Stomach (tissue), 9 donors: ENCODE results near the gene WDR19. TPM values are rescaled to one million over a fixed set of nuclear protein-coding genes. Genes with fewer than 3 reads are reported as not detected.

Experiments
- DNase-seq, 2 donors: peaks; one replicate each; pipeline versions ENCODE4 v3.0.0 to v3.0.0-alpha.2; 2013 to 2019
- H3K27ac ChIP-seq, 5 donors: fragments of 200-600 bp in 4 of 5; sonication (generic) in 4 of 5; one replicate each; pipeline ENCODE4 v1.5.1; 2013 to 2019; ENCODE audit warnings: mild to moderate bottlenecking in 1 of 5, moderate library complexity in 1 of 5
- H3K27me3 ChIP-seq, 3 donors: fragments of 200-600 bp; sonication (generic); one replicate each; pipeline ENCODE4 v1.5.1; 2017 to 2019; ENCODE audit warnings: mixed run types in 1 of 3
- H3K36me3 ChIP-seq, 4 donors: fragments of 200-600 bp; sonication (generic); 1 replicate in 3 of 4; 2 replicates in 1 of 4; pipeline ENCODE4 v1.5.1; 2016 to 2019
- H3K4me1 ChIP-seq, 4 donors: fragments of 200-600 bp; sonication (generic); one replicate each; pipeline ENCODE4 v1.5.1; 2016 to 2019
- H3K4me3 ChIP-seq, 4 donors: fragments of 200-600 bp; sonication (generic) in 3 of 4; one replicate each; pipeline ENCODE4 v1.5.1; 2016 to 2019; ENCODE audit warnings: mild to moderate bottlenecking in 1 of 4
- H3K9me3 ChIP-seq, 4 donors: fragments of 200-600 bp; sonication (generic); one replicate each; pipeline ENCODE4 v1.5.1; 2016 to 2019
- CTCF ChIP-seq, 7 experiments: fragments of 450-650 bp in 4 of 7; fragments of 200-600 bp in 3 of 7; sonication (generic) in 3 of 7; IDR thresholded peaks; one replicate each; pipeline ENCODE4 v1.5.1; 2016 to 2019; ENCODE audit warnings: antibody characterized with exemption in 7 of 7, control low read depth in 2 of 7, mild to moderate bottlenecking in 1 of 7
- EP300 ChIP-seq: sonication (generic); formaldehyde crosslinking; IDR thresholded peaks from one replicate; pipeline ENCODE4 v1.6.1; 2017; ENCODE audit warnings: antibody characterized with exemption
- POLR2A ChIP-seq, 4 donors: fragments of 450-650 bp; IDR thresholded peaks; one replicate each; pipeline ENCODE4 v1.6.1; 2016; ENCODE audit warnings: antibody characterized with exemption in 4 of 4, control low read depth in 2 of 4, mild to moderate bottlenecking in 1 of 4, moderate library complexity in 1 of 4
- POLR2AphosphoS5 ChIP-seq, 3 donors: sonication (generic); formaldehyde crosslinking; IDR thresholded peaks; one replicate each; pipeline ENCODE4 v1.6.1; 2016; ENCODE audit warnings: antibody characterized with exemption in 3 of 3
- WGBS, 5 donors: extraction: QIAGEN DNeasy Blood & Tissue Kit in 3 of 5; methylation state at CpG; one replicate each; pipeline versions ENCODE4 v1.1.5 to v1.1.7; 2013 to 2018; 5-methylcytosine and 5-hydroxymethylcytosine counted together
- intact Hi-C: fragments of 100-400 bp; cut with DNase I; formaldehyde crosslinking; loops from one replicate; pipeline ENCODE4 v1.15.1; 2023; ENCODE audit warnings: low total_unique reads
- polyA plus RNA-seq, 3 donors: library from polyadenylated mRNA; stranded (reverse); fragments of 200-250 nt; gene quantifications; one replicate each; pipeline ENCODE4 v1.2.3, GENCODE V29; 2013
- total RNA-seq, 5 donors: library from RNA; depleted of rRNA; stranded (reverse); fragments of >200 nt; gene quantifications; one replicate each; pipeline versions ENCODE4 v1.1.0 to v1.2.3, GENCODE V29; 2014 to 2016
- donor health status: healthy with polysubstance abuse.
- donor health status: Bipolar disorder and iron deficiency.
- donor health status: healthy.

WDR19 gene
- total and polyA plus RNA-seq, 8 donors: 2.3 to 103 (median 25.3) TPM

DNA sequence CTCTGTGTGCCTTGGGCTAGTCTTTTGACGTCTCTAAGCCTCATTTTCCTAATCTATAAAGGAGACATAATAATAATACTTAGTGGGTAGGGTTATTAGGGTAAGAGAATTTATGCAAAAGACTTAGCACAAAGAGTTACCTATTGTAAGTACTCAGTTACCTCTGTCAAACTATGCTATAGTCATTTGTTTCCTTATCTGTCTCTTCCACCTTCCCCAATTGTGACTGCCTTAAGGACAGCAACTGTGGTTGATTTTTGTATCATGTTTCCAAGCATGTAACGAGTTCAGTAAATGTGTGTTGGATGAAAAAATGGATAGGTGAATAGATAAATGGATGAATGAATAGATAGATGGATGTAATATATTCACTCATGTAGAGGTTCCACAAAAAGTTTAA, 48.1 kb downstream of the WDR19 start:
- intact Hi-C loops: no loop called here
- Histone ChIP-seq H3K36me3 (peaks cover 0 to 60% (median 33%) of the 10 kb centered on the region in 4 donors), H3K27ac (no peak overlapping the region), H3K9me3 (no peaks in the 10 kb centered on the region), H3K4me1 (peaks cover 0 to 4% (median 2%) of the 10 kb centered on the region in 4 donors), H3K4me3 (no peak overlapping the region), H3K27me3 (no peaks in the 10 kb centered on the region)
- TF ChIP-seq POLR2A (IDR thresholded peaks at IDR 0.05) (no peak), POLR2AphosphoS5 (IDR thresholded peaks at IDR 0.05) (no peak), EP300 (no peak), CTCF (IDR thresholded peaks at IDR 0.05) (no peak)
- 90 to 98% (median 95%) methylated on average over 2 of the region's 2 CpGs for WGBS, 5 donors
- no peak for DNase-seq

DNA sequence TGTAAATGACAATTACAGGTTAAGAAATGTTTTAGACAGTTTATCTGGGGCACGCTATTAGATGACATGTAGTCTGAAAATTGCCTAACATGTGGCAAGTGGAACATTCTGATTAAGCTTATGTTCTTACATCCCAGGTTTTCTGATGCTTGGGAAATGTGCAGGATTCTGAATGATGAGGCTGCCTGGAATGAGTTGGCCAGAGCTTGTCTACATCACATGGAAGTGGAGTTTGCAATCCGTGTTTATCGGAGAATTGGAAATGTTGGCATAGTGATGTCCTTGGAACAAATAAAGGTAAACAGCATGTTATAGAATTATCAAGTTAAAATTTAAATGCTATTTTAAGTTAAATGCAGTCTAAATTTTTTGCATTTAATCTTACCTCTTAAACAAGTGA, 49.3 kb downstream of the WDR19 start:
- TF ChIP-seq EP300: no peak
- no peak for TF ChIP-seq POLR2AphosphoS5 (IDR thresholded peaks at IDR 0.05)
- no peak for TF ChIP-seq POLR2A (IDR thresholded peaks at IDR 0.05)
- no peak for TF ChIP-seq CTCF (IDR thresholded peaks at IDR 0.05)
- intact Hi-C loops: no loop called here
- Histone ChIP-seq H3K9me3 (no peaks in the 10 kb centered on the region), H3K27me3 (no peaks in the 10 kb centered on the region), H3K4me3 (no peak overlapping the region), H3K27ac (no peak overlapping the region), H3K4me1 (peaks cover 0 to 4% (median 2%) of the 10 kb centered on the region in 4 donors), H3K36me3 (peaks cover 0 to 72% (median 43%) of the 10 kb centered on the region in 4 donors)
- no peak for DNase-seq
- 71 to 93% (median 80%) methylated on average over 3 of the region's 3 CpGs for WGBS, 5 donors

DNA sequence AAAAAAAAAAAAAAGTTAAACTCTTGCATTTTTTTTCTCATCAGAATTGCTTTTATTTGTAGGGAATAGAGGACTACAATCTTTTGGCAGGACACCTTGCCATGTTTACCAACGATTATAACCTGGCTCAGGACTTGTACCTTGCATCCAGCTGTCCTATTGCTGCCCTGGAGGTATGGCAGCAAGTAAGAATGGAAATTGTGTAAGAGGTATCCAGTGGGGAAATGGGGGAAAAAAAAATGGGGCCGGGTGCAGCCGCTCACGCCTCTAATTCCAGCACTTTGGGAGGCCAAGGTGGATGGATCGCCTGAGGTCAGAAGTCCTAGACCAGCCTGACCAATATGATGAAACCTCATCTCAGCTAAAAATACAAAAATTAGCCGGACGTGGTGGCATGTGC, 49.8 kb downstream of the WDR19 start:
- 86 to 92% (median 90%) methylated on average over 7 of the region's 7 CpGs for WGBS, 5 donors
- TF ChIP-seq POLR2AphosphoS5 (IDR thresholded peaks at IDR 0.05) (no peak), POLR2A (IDR thresholded peaks at IDR 0.05) (no peak), CTCF (IDR thresholded peaks at IDR 0.05) (no peak), EP300 (no peak)
- peaks cover 0 to 4% (median 2%) of the 10 kb centered on the region in 4 donors for H3K4me1 ChIP-seq
- no peak overlapping the region for H3K4me3 ChIP-seq
- peaks cover 0 to 74% (median 46%) of the 10 kb centered on the region in 4 donors for H3K36me3 ChIP-seq
- no peak overlapping the region for H3K27ac ChIP-seq
- DNase-seq: no peak
- no peaks in the 10 kb centered on the region for H3K27me3 ChIP-seq
- no peaks in the 10 kb centered on the region for H3K9me3 ChIP-seq
- intact Hi-C loops: no loop called here

- 83 to 92% (median 86%) methylated on average over 2 of the region's 2 CpGs for WGBS, 5 donors
- intact Hi-C loops: no loop called here
- DNase-seq: no peak
- peaks cover 0 to 81% (median 54%) of the 10 kb centered on the region in 4 donors for H3K36me3 ChIP-seq
- H3K9me3 ChIP-seq: no peaks in the 10 kb centered on the region
- H3K4me1 ChIP-seq: peaks cover 0 to 1% (median under 1%) of the 10 kb centered on the region in 4 donors
- TF ChIP-seq EP300 (no peak), CTCF (IDR thresholded peaks at IDR 0.05) (no peak), POLR2A (IDR thresholded peaks at IDR 0.05) (no peak), POLR2AphosphoS5 (IDR thresholded peaks at IDR 0.05) (no peak)
- no peak overlapping the region for H3K4me3 ChIP-seq
- H3K27me3 ChIP-seq: no peaks in the 10 kb centered on the region
- no peak overlapping the region for H3K27ac ChIP-seq
Measured at GRCh38 chr4:39233114-39233513, 50.8 kb downstream of the WDR19 start.
